HFF-Myc (cell line): Measurements from ENCODE around the gene WHRN.
A peak's percentile ranks its signal among the peaks of the same experiment; 100 is the strongest.

Source experiments
- DNase-seq: peaks from one replicate; pipeline ENCODE4 v3.0.0-alpha.2; 2011; ENCODE audit warnings: low read depth; ENCODE audit errors: extremely low read depth
- H3K4me3 ChIP-seq: replicated peaks from 2 replicates; pipeline ENCODE4 v1.5.1; 2011; ENCODE audit warnings: low read depth, mild to moderate bottlenecking, control low read depth, low read length
- TF ChIP-seq, protein P1 (sequence below): IDR thresholded peaks from 2 replicates; pipeline ENCODE4 v1.5.1; 2012; ENCODE audit warnings: mild to moderate bottlenecking, low read depth, low read length, control low read depth; ENCODE audit errors: missing control alignments

Gene WHRN

DNA sequence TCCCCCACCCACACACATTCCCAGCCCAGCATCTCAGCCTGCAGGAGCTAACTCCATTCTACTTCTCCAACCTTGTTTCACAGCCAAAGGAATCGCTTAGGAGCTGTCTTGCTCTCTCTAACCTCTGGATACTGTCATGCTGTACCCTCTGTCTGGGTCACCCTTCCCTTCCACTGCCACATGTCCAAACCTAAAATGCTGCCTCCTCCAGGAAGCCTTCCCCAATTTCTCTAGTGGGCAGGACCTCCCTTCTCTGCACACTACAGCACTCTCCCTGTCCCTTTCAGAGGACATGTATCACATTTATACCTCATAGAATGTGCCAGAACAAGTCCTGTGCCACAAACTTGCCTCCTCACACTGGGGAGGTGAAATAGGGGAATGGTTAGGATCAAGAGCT, 30.8 kb downstream of the WHRN start:
- no peak overlapping the region for H3K4me3 ChIP-seq
- TF ChIP-seq, protein P1, sequence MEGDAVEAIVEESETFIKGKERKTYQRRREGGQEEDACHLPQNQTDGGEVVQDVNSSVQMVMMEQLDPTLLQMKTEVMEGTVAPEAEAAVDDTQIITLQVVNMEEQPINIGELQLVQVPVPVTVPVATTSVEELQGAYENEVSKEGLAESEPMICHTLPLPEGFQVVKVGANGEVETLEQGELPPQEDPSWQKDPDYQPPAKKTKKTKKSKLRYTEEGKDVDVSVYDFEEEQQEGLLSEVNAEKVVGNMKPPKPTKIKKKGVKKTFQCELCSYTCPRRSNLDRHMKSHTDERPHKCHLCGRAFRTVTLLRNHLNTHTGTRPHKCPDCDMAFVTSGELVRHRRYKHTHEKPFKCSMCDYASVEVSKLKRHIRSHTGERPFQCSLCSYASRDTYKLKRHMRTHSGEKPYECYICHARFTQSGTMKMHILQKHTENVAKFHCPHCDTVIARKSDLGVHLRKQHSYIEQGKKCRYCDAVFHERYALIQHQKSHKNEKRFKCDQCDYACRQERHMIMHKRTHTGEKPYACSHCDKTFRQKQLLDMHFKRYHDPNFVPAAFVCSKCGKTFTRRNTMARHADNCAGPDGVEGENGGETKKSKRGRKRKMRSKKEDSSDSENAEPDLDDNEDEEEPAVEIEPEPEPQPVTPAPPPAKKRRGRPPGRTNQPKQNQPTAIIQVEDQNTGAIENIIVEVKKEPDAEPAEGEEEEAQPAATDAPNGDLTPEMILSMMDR: no peak
- DNase-seq: no peak

DNA sequence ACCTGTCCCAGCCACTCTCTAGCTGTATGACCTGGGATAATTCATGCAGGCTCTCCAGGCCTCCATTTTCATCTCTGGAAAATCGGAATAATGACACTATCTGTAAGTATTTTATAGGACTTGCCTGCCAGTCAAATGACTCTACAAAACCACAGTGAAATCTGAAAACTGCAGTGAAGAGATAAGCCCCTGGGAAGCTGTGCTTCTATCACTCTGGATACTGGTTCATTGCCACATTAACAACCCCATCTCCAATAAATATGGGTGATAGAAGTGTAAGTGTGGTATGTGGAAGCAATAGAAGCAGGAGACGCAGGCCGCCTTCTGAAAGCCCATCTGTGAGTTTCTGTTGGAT, 31.8 kb downstream of the WHRN start:
- TF ChIP-seq, protein P1: no peak
- DNase-seq: no peak

DNA sequence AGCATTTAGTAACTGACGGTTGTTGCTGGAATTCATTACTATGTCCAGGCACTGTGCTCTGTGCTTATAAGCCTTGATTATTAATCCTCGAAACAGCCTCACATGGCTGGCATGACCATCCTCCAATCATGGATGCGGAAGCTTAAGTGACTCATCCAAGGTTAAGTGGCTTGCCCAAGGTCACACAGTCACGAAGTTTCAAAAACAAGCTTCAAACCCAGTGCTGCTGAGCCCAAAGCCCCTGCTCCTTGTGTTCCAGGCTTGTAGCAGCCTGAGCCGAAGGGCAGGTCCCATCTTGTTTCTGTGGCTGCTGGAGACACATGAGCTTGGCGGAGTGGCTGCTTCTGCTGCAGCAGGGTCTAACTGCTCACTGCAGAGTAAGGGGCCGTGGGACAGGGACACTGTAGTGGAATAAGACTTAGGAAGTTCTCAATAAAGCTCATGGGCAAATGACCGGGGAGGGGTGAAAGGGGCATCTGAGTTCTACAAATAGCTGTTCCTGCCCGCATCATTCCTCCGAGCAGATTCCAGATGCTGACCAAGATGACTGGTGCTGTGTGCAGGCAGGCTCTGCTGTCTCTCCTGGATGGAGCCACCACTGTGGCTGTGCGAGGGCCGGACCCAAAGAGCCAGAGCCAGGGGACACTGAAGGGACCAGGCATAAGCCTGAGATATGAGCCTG, 32.4 kb downstream of the WHRN start:
- peak; percentile 6 for DNase-seq
- H3K4me3 ChIP-seq: no peak overlapping the region
- TF ChIP-seq, protein P1: no peak

More for the DNA sequence above, 31.8 kb downstream of the WHRN start:
- no peak overlapping the region for H3K4me3 ChIP-seq

DNA sequence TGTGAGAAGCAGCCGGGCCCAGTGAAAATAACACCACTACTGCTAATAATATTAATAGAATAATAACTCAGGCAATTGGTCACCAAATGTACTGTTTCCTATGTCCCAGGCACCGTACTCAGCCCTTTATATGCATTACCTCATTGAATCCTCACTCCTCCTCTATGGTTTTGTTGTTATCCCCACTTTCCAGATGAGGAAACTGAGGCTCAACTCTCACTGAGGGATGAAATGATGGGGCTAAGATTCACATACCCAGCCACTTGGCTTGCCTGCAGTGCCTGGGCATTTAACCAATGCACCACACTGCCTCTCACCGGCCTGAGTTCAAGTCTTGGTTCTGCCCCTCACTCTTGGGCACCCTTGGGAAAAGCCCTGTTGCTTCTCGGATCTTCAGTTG, 34.1 kb downstream of the WHRN start:
- TF ChIP-seq, protein P1: no peak
- H3K4me3 ChIP-seq: no peak overlapping the region
- DNase-seq: no peak

DNA sequence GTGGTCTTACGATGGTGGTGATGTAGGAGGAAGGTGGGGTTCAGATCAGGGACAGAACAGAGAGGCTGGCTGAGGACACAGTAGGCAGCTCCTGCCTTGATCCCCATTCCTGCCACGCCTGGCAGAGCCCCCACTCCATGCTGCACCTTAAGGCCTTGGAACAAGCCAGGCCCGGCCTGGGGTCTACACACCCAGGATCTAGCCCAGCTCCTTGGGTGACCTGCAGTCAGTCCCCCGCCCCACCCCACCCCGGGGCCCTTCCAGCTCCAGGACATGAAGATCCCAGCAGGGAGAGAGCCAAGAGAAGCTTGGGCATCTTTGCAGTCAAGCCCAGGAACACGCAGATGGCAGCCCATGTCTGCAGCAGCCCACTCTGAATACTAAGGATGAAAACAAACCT, 34.7 kb downstream of the WHRN start:
- H3K4me3 ChIP-seq: no peak overlapping the region
- TF ChIP-seq, protein P1: no peak
- DNase-seq: no peak

DNA sequence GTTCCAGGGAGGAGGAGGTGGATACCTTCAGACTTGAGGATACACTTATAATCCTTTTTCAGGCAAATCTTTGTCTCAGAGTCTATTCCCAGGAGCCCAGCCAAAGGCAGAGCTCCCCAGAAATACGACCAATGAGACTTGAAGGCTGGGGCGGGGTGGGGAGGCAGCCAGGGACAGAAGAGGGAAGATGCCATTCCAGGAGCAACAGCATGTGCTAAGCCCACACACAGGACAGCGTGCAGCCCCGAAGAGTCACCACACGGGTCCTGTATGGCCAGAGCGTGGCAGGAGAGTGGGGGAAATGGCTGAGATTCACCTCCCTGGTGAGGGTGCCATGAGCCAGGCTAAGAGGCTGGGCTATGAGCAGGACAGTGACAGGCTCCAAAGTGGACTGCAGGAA, 35.2 kb downstream of the WHRN start:
- H3K4me3 ChIP-seq: no peak overlapping the region
- TF ChIP-seq, protein P1: no peak
- DNase-seq: no peak
